HepG2 (cell line): ENCODE results near the gene SETD1A. TPM values are rescaled to one million over a fixed set of nuclear protein-coding genes. Genes with fewer than 3 reads are reported as not detected.
A peak's percentile ranks its signal among the peaks of the same experiment; 100 is the strongest.

Source experiments
- NR2F6 ChIP-seq, 2 experiments: IDR thresholded peaks; 2 replicates each; pipeline ENCODE4 v1.6.1; 2016; ENCODE audit warnings: antibody characterized with exemption in 1 of 2, mild to moderate bottlenecking in 1 of 2
- PHF5A ChIP-seq: IDR thresholded peaks from one replicate; pipeline ENCODE4 v1.6.1; 2018; ENCODE audit warnings: low read depth, missing genetic modification reagents; ENCODE audit not compliant: unreplicated experiment
- SAFB2 ChIP-seq: sonication (generic); formaldehyde crosslinking; IDR thresholded peaks from 2 replicates; pipeline ENCODE4 v1.5.1; 2020; ENCODE audit warnings: missing genetic modification reagents, low read depth, mild to moderate bottlenecking, borderline replicate concordance
- ZBTB7B ChIP-seq: sonication (generic); formaldehyde crosslinking; IDR thresholded peaks from 2 replicates; pipeline ENCODE4 v1.4.0; 2020; ENCODE audit warnings: missing genetic modification reagents
- ZNF282 ChIP-seq: fragments of 450-650 bp; IDR thresholded peaks from 2 replicates; pipeline ENCODE4 v1.6.1; 2018; ENCODE audit not compliant: partially characterized antibody
- ZNF614 ChIP-seq: IDR thresholded peaks from 2 replicates; pipeline ENCODE4 v1.6.1; 2018; ENCODE audit warnings: missing biosample characterization, missing genetic modification reagents, inconsistent platforms, borderline replicate concordance
- ZNF761 ChIP-seq: sonication (generic); formaldehyde crosslinking; conservative IDR thresholded peaks from 2 replicates; pipeline ENCODE4 v1.4.0; 2020; ENCODE audit warnings: mild to moderate bottlenecking, missing genetic modification reagents
- polyA plus RNA-seq, 8 experiments: library from polyadenylated mRNA; depleted of rRNA in 3 of 8; stranded (reverse) in 7 of 8; unstranded in 1 of 8; fragments of >200 nt; fragmentation: Illumina TruSeq in 4 of 8; extraction: Trizol in 4 of 8; gene quantifications; 2 replicates each; pipeline versions ENCODE4 v1.2.1 to v1.2.3, GENCODE V29; 2011 to 2016; ENCODE audit warnings: low read depth in 4 of 8, missing spikeins in 1 of 8, mixed read lengths in 1 of 8; ENCODE audit not compliant: insufficient read depth in 1 of 8
- total RNA-seq, 5 experiments: library from RNA; depleted of rRNA; stranded (reverse); fragments of >200 nt; fragmentation: Illumina TruSeq; extraction: Trizol; gene quantifications; 2 replicates each; pipeline ENCODE4 v1.2.3, GENCODE V29; 2016; ENCODE audit warnings: low read depth in 1 of 5
- TF ChIP-seq, protein P1 (sequence below): sonication (generic); formaldehyde crosslinking; IDR thresholded peaks from 2 replicates; pipeline ENCODE4 v1.5.1; 2020; ENCODE audit warnings: missing genetic modification reagents, mild to moderate bottlenecking, borderline replicate concordance
- TF ChIP-seq, protein P2 (sequence below): IDR thresholded peaks from 2 replicates; pipeline ENCODE4 v1.6.1; 2016; ENCODE audit warnings: missing compliant biosample characterization, missing genetic modification reagents, borderline replicate concordance
- TF ChIP-seq, protein P3 (sequence below), 2 experiments: IDR thresholded peaks; 2 replicates each; pipeline ENCODE4 v1.6.1; 2011 to 2012; ENCODE audit warnings: low read length in 2 of 2, borderline replicate concordance in 1 of 2, low read depth in 1 of 2, mild to moderate bottlenecking in 1 of 2, moderate library complexity in 1 of 2
- TF ChIP-seq, protein P4 (sequence below): sonication (generic); formaldehyde crosslinking; IDR thresholded peaks from 2 replicates; pipeline ENCODE4 v1.4.0; 2020; ENCODE audit warnings: missing genetic modification reagents
- TF ChIP-seq, protein P5 (sequence below): IDR thresholded peaks from 2 replicates; pipeline ENCODE4 v1.6.1; 2012; ENCODE audit warnings: low read length, improper control_type of control experiment

SETD1A gene
- total and polyA plus RNA-seq, 2 of the 13 experiments (the other 11 are each of a cell fraction or from before 2014, with no cell fraction given): 3.8 to 5.6 TPM

DNA sequence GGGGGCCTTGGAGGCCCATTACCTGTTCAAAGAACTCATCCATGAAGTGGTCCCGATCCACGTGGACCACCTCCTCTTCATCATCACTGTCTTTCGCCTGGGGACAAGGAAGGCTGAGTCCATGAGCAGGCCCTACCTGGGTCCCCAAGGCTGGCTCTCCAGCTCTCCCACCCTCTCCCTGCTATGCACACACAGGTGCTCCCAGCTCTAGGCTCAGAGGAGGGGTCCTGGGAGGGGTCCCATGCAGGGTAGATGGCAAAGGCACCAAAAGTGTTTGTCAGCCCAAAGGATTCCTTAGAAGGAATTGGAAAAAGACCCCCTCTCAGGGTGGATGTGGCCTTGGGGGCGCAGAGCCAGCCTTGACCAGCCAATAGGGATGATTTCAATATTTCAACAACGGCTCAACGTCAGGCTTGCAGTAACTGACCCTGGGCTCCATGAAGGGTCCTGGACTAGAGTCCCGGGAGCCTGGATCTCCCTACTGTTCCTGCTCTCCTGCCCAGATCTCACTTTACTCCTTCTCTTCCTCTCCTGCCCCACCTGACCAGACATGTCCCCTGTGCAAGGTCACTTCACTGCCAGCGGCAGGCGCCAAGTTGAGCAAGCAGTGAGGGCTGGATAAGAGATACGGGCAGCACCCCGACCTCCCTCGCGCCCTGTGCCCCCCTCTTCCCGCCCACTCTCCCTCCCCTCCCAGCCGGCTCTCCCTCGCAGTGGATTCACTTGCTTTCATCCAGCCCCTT lies 44.1 kb downstream of the SETD1A start (continued):
- TF ChIP-seq, protein P1, sequence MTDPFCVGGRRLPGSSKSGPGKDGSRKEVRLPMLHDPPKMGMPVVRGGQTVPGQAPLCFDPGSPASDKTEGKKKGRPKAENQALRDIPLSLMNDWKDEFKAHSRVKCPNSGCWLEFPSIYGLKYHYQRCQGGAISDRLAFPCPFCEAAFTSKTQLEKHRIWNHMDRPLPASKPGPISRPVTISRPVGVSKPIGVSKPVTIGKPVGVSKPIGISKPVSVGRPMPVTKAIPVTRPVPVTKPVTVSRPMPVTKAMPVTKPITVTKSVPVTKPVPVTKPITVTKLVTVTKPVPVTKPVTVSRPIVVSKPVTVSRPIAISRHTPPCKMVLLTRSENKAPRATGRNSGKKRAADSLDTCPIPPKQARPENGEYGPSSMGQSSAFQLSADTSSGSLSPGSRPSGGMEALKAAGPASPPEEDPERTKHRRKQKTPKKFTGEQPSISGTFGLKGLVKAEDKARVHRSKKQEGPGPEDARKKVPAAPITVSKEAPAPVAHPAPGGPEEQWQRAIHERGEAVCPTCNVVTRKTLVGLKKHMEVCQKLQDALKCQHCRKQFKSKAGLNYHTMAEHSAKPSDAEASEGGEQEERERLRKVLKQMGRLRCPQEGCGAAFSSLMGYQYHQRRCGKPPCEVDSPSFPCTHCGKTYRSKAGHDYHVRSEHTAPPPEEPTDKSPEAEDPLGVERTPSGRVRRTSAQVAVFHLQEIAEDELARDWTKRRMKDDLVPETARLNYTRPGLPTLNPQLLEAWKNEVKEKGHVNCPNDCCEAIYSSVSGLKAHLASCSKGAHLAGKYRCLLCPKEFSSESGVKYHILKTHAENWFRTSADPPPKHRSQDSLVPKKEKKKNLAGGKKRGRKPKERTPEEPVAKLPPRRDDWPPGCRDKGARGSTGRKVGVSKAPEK (CRISPR knock-in tag): 0 out of 2 replicates have a peak, but pooled peaks have one; percentile 53
- TF ChIP-seq, protein P2, sequence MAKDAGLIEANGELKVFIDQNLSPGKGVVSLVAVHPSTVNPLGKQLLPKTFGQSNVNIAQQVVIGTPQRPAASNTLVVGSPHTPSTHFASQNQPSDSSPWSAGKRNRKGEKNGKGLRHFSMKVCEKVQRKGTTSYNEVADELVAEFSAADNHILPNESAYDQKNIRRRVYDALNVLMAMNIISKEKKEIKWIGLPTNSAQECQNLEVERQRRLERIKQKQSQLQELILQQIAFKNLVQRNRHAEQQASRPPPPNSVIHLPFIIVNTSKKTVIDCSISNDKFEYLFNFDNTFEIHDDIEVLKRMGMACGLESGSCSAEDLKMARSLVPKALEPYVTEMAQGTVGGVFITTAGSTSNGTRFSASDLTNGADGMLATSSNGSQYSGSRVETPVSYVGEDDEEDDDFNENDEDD (CRISPR knock-in tag): 0 out of 2 replicates have a peak, but pooled peaks have one; percentile 29
- no peak for TF ChIP-seq ZNF282
- TF ChIP-seq ZNF614 (CRISPR knock-in tag): no peak
- 0 out of 2 replicates have a peak, but pooled peaks have one; percentile 43 for TF ChIP-seq ZNF761 (CRISPR knock-in tag)
- peak; percentile 94 for TF ChIP-seq ZBTB7B (CRISPR knock-in tag)
- 0 out of 2 replicates have a peak, but pooled peaks have one; percentile 70 for TF ChIP-seq SAFB2 (CRISPR knock-in tag)
- peak; percentile 44; the same call in 1 of the 2 replicates for TF ChIP-seq NR2F6 (IDR thresholded peaks at IDR 0.05)
- peak; percentile 67 for TF ChIP-seq NR2F6 (CRISPR knock-in tag; IDR thresholded peaks at IDR 0.05)
- TF ChIP-seq, protein P3, sequence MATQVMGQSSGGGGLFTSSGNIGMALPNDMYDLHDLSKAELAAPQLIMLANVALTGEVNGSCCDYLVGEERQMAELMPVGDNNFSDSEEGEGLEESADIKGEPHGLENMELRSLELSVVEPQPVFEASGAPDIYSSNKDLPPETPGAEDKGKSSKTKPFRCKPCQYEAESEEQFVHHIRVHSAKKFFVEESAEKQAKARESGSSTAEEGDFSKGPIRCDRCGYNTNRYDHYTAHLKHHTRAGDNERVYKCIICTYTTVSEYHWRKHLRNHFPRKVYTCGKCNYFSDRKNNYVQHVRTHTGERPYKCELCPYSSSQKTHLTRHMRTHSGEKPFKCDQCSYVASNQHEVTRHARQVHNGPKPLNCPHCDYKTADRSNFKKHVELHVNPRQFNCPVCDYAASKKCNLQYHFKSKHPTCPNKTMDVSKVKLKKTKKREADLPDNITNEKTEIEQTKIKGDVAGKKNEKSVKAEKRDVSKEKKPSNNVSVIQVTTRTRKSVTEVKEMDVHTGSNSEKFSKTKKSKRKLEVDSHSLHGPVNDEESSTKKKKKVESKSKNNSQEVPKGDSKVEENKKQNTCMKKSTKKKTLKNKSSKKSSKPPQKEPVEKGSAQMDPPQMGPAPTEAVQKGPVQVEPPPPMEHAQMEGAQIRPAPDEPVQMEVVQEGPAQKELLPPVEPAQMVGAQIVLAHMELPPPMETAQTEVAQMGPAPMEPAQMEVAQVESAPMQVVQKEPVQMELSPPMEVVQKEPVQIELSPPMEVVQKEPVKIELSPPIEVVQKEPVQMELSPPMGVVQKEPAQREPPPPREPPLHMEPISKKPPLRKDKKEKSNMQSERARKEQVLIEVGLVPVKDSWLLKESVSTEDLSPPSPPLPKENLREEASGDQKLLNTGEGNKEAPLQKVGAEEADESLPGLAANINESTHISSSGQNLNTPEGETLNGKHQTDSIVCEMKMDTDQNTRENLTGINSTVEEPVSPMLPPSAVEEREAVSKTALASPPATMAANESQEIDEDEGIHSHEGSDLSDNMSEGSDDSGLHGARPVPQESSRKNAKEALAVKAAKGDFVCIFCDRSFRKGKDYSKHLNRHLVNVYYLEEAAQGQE (IDR thresholded peaks at IDR 0.05; ENCODE audit: borderline replicate concordance in 1 of 2, low read depth in 1 of 2, low read length in 2 of 2): no peak
- peak; percentile 60 for TF ChIP-seq PHF5A (CRISPR knock-in tag)
- TF ChIP-seq, protein P4, sequence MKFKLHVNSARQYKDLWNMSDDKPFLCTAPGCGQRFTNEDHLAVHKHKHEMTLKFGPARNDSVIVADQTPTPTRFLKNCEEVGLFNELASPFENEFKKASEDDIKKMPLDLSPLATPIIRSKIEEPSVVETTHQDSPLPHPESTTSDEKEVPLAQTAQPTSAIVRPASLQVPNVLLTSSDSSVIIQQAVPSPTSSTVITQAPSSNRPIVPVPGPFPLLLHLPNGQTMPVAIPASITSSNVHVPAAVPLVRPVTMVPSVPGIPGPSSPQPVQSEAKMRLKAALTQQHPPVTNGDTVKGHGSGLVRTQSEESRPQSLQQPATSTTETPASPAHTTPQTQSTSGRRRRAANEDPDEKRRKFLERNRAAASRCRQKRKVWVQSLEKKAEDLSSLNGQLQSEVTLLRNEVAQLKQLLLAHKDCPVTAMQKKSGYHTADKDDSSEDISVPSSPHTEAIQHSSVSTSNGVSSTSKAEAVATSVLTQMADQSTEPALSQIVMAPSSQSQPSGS (CRISPR knock-in tag): peak; percentile 28; the same call in 1 of the 2 replicates
- TF ChIP-seq, protein P5, sequence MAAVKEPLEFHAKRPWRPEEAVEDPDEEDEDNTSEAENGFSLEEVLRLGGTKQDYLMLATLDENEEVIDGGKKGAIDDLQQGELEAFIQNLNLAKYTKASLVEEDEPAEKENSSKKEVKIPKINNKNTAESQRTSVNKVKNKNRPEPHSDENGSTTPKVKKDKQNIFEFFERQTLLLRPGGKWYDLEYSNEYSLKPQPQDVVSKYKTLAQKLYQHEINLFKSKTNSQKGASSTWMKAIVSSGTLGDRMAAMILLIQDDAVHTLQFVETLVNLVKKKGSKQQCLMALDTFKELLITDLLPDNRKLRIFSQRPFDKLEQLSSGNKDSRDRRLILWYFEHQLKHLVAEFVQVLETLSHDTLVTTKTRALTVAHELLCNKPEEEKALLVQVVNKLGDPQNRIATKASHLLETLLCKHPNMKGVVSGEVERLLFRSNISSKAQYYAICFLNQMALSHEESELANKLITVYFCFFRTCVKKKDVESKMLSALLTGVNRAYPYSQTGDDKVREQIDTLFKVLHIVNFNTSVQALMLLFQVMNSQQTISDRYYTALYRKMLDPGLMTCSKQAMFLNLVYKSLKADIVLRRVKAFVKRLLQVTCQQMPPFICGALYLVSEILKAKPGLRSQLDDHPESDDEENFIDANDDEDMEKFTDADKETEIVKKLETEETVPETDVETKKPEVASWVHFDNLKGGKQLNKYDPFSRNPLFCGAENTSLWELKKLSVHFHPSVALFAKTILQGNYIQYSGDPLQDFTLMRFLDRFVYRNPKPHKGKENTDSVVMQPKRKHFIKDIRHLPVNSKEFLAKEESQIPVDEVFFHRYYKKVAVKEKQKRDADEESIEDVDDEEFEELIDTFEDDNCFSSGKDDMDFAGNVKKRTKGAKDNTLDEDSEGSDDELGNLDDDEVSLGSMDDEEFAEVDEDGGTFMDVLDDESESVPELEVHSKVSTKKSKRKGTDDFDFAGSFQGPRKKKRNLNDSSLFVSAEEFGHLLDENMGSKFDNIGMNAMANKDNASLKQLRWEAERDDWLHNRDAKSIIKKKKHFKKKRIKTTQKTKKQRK: no peak
